ENCODE measurements around the gene NKAIN2.
A peak's percentile ranks its signal among the peaks of the same experiment; 100 is the strongest.

Gene NKAIN2

GRCh38 chr6:124792386-124792785 is 988.7 kb downstream of the NKAIN2 start:
- DNase-seq = no peak

- no peak for DNase-seq
Measured at GRCh38 chr6:124793398-124793797, 989.7 kb downstream of the NKAIN2 start.

DNA sequence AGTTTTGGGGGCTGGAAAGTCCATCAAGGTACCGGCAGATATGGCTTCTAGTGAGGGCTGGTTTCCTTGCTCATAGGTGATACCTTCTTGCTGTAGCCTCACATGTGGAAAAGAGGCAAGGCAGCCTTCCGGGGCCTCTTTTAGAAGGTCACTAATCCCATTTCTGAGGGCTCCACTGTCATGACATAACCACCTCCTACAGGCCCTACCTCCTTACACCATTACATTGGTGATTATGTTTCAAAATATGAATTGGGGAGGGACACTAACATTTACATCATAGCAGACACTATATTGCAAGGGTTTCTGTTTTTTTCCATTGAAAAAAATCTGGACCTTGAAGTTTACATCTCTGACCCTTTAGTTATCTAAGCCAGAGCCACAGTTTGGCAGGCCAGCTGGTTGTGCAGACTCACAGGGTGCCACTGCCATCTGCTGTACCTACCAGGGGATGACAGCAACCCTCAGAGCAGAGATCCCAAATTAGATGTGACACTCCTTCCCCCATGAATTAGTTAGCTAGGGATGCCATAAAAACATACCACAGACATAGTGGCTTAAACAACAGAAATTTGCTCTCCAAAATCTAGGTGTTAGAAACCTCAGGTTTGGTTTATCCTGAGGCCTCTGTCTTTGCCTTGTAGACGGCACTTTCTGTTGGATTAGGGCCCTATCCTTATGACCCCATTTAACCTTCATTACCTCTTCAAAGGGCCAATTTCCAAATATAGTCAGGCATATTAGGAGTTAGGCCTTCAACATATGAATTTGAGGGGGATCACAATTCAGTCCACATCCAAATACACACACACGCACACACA is 992.2 kb downstream of the NKAIN2 start:
- peak; percentile 48 for DNase-seq

GRCh38 chr6:124796464-124796970 is 992.9 kb downstream of the NKAIN2 start:
- no peak for DNase-seq

DNA sequence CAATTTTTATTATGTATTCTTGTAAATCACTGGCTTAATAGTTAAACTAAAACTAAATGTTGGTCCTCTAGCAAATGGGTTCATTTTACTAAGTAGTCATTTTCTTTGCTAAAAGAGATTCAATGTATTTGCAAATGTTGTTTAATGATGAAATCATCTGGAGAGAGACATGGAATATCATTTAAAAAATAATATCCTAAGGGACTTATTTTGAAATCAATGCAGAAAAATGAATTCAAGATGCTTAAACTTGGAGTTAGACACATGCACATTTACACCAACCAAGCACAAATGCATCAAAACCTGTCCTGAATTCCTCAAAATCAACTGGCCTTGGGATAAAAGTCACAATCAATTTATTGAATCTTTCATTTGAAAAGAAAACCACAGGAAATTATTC is 993.6 kb downstream of the NKAIN2 start:
- no peak for DNase-seq

DNA sequence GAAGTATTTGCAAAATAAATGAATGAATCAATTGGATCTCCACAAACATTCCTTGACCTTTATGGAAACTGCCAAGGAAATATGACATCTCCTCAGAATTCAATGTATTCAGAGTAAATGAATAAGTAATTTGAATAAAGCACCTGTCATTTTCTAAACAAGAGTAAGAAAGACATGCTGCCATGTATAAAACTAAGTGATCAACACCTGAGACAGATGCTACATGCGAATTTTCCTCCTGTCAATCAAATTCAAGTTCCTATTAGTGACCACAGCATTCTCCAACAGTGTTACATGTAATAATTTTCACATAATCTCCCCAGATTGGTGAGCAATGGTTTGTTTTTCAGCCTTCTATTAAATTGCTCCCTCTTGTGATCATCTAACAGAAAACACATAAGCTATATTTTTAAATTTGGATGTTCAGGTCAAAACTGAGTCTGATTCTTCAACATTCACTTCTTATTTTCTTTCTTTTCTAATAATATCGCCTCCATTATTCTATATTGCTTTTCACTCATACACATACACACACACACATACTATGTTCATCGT is 995.4 kb downstream of the NKAIN2 start:
- no peak for DNase-seq

DNA sequence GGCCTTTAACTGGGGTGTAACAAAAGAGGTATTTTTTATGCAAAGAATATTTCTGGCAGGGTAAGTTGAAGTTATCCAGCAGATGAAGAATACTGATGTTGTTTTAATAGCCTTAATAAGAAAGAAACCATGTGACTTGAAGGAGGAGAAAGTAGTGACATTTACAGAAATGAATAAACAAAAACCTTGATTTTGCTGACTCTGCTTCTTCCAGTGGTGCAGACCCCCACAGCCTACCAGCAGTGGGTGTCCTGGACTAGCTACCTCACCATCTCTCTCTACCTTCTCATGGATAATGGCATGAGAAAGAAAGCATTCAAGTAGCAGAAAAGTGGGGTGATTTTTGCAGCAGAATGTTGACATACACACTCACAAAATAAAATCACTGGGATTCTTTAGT is 996.0 kb downstream of the NKAIN2 start:
- DNase-seq = no peak

- DNase-seq = no peak
Measured at GRCh38 chr6:124800222-124800621, 996.6 kb downstream of the NKAIN2 start.

GRCh38 chr6:124812067-124812466 is 1008.4 kb downstream of the NKAIN2 start:
- no peak for DNase-seq

GRCh38 chr6:124819346-124819745 is 1015.7 kb downstream of the NKAIN2 start:
- no peak for DNase-seq

- DNase-seq = no peak
Measured at GRCh38 chr6:124822204-124822613, 1018.5 kb downstream of the NKAIN2 start.

DNA sequence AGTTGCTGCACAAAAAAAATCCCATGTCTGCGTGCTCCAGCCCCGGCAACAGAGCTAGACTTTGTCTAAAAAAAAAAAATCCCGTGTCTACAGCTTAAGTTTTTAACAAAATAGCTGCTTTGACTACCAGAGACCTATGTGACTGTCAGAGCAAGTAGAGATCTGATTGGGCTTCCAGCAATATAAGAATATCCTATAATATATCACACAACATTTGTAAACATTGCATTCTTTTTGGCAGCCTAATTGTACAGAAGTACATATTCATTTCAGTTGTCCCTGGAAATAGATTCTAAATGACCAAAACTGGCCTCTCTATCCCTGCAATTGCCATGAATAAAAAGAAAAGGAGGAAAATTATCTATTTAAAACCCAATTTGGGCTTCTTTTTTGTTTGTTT is 1019.1 kb downstream of the NKAIN2 start:
- no peak for DNase-seq

DNA sequence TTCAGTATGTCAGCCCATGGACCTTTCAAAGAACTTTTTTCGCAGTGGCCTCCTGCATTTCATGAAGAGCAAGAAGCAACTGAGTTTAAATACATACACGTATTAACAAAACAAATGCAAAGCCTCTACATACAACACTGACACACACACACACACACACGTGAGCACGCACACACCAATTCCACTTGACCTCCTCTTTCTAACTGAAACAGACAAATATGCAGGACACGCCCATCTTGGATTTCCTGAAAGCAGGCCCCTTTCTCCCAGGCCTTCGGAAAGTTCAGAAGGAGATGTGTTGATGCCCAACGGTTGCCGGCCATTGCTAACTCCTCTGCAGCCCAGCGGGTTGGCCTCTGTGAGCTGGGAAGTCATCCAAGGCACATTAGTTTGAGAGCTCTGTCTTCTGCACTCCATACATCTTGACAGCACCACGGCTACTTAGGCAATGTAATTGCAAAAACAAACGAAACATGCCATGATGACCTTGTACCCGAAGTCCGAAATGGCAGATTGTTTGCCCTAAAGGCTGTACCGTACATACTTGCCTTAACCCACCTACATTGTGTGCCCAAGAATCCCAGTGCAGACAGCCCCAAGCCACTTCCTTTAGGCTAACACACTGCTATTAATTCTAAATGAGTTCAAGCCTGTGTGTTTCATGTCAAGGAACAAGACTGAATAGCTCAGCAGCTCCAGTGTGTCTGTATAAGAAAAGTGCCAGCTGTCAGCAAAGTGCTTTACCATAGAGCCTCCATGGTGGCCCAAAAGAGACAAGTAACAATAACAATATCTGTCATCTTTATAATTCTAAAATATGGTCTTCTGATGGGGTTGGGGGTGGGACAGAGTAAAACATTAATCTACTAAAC is 1019.8 kb downstream of the NKAIN2 start:
- DNase-seq = peak; percentile 15

GRCh38 chr6:124825564-124825963 is 1021.9 kb downstream of the NKAIN2 start:
- no peak for DNase-seq

DNA sequence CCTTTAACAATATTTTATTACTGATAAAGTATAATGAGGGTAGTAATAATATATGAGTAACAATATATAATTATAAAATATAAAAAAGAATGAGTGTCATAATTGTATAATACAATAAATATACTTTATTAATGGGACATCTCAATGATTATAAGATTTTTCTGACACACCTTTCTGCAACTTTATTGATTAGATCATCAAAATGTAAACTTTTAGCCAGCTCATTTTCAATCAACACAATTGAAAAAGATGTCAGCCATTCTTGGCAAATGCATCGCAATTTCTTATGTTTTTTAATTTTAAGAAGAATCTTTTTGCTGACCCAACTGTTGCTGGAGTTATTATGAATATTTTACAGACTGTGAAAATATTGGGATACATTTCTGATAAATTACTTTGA is 1026.2 kb downstream of the NKAIN2 start:
- DNase-seq = no peak

DNA sequence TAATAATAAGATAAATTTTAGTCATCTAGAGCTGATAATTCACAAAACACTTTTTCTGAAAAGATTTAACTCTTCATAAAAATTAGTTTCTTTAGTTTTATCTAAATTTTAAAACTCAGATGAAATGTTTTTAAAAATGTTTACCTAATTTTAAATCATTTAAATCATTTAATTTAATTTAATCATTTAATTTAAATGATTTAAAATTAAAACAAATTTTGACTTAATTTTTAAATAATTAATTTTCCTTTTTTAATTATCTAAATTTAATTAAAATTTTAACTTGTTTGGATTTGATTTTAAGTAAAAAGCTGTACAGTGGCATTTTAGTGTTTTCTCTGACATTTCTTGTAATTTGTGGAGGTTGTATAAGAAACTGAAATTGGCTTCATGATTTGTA is 1026.8 kb downstream of the NKAIN2 start:
- no peak for DNase-seq

DNA sequence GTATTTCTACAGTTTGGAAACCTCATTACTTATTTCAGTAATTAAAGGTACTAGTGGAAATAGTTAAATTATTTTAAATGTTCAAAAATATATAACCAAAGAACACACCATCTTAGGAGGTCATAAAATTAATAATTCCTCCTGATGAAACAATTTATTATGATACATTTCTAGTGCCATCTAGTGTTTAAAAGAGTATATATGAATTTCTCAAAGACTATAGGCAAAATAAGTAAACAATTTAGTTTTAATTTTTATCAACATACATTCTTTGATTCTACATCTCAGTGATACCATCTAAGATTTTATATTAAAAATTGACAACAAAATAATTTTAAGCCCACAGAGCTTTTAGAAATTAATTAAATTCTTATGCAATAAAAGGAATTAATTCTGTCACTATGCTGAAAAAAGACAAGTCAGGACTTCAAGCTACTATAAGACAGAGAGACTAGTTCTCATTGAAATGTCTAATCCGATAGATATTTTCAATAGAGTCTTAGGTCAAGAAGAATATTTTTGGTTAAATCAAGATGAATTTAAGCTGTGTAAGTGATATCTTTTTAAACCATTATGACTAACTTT is 1050.8 kb downstream of the NKAIN2 start:
- peak; percentile 39 for DNase-seq

DNA sequence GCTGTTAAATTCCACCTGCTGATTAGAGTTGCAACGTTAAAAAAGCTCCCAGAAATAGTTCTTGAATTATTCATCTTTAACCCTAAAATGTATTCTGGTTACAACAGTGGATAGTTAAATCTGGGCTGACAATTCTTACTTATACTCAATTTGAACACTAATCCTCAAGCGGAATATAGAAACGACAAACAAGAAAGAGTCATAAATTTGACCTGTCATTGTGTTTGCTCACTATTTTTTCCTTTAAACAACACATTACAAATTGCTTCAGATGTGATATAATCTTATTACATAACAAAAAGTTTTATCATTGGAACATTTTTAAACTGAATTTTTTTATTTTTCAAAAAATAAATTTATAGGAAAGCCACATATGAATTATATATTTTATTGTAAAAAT is 1054.1 kb downstream of the NKAIN2 start:
- DNase-seq = no peak

DNA sequence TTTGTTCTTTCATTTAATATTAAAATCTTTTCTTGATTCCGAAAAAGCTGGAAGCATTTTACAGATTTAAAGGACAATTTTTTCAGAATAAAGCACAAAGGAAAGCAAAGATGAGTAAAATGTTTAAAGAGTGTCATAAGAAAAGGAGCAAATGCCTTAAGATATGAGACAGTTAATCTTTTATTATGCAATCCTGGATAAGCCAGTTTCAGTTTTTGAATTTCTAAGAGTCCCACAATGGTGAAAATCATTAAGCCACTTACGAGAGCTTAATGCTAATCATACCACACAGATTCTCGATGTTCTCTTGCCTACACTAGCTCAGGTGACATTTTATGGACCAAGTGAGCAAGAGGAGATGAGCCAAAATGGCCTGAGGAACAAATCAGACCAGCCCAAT is 1054.9 kb downstream of the NKAIN2 start:
- no peak for DNase-seq

DNA sequence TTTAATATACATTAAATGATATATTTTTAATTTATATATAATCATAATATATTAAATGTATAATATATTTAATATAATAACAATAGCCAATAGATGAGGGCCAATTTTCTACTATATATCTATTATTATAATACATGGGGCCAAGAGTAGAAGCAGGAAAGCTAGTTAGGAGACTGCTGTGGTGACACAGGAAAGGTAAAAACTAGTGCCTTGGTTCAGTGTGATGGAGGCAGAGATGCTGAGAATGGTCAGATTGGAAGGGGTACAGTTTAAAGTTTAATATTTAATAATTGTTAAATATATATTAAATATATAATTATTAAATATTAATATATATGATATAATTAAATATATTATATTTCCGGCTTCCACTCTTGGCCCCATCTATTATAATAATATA is 1055.7 kb downstream of the NKAIN2 start:
- DNase-seq = no peak

DNA sequence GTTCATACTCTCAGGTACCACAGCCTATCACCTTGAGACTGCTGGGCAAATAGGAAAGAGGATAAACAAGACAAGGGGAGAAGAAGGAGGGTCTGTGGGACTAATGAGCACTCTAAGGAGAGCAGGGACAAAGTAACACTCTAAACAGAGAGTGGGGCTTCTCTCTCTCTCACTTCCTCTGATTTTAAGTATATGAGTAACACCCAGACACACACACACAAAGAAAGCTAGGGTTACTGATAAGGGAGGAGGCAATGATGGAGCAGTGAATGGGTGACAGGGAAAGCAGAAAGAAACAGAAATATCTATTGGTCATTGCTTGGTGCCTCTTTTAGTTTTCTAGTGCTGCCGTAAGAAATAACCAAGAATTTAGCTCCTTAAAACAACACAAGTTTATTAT is 1062.4 kb downstream of the NKAIN2 start:
- no peak for DNase-seq

- DNase-seq = no peak
Measured at GRCh38 chr6:124867121-124867520, 1063.5 kb downstream of the NKAIN2 start.

DNA sequence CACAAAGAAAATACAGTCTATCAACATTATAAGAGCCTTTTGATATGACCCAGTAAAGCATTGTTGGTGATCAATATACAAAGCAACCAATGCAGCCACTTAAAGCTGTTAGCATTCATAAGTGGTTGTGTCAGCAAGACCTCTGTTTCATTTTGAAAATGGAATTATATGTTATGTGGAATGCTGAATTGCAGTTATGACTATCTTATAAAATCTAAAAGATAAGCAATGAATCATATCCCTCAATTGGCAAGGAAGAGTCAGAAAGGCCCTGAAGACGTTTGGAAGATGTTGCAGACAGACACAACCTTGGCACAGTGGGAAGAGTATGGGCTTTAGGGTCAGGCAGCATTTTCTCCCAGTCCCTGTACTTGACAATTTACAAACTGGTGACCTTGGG is 1064.8 kb downstream of the NKAIN2 start:
- no peak for DNase-seq
